Cardiac fibroblast (primary cell): ENCODE measurements around the gene SNRK.

Source experiments
- DNase-seq, 2 donors: peaks; one replicate each; pipeline versions ENCODE4 v3.0.0 to v3.0.0-alpha.2; 2010; ENCODE audit warnings: low read depth in 2 of 2
- H3K4me3 ChIP-seq, 2 donors: replicated peaks in 1 of 2; 1 replicate in 1 of 2; 2 replicates in 1 of 2; pipeline ENCODE4 v1.5.1; 2011; ENCODE audit warnings: low read depth in 2 of 2, low read length in 2 of 2, mild to moderate bottlenecking in 2 of 2, moderate library complexity in 1 of 2
- CTCF ChIP-seq: IDR thresholded peaks from one replicate; pipeline ENCODE4 v1.5.1; 2011; ENCODE audit warnings: low read depth, mild to moderate bottlenecking, low read length, inconsistent platforms

The SNRK gene

GRCh38 chr3:43302116-43302880 lies 16.0 kb downstream of the SNRK start:
- no peak for TF ChIP-seq CTCF
- no peak overlapping the region for H3K4me3 ChIP-seq
- DNase-seq = no peak

- no peak overlapping the region for H3K4me3 ChIP-seq
- DNase-seq = no peak
- no peak for TF ChIP-seq CTCF
These were observed 17.8 kb downstream of the SNRK start for GRCh38 chr3:43304126-43304525.

- H3K4me3 ChIP-seq = no peak overlapping the region
- no peak for DNase-seq
These were observed 20.9 kb downstream of the SNRK start for GRCh38 chr3:43307226-43307625.

GRCh38 chr3:43307649-43308048 lies 21.3 kb downstream of the SNRK start:
- no peak overlapping the region for H3K4me3 ChIP-seq
- DNase-seq = no peak
- TF ChIP-seq CTCF = no peak

More at GRCh38 chr3:43307226-43307625, 20.9 kb downstream of the SNRK start:
- TF ChIP-seq CTCF = no peak

- DNase-seq = no peak
- H3K4me3 ChIP-seq = no peak overlapping the region
- no peak for TF ChIP-seq CTCF
These were observed 23.3 kb downstream of the SNRK start for GRCh38 chr3:43309372-43310305.

- no peak for TF ChIP-seq CTCF
These were observed 30.6 kb downstream of the SNRK start for GRCh38 chr3:43316783-43317460.

More at GRCh38 chr3:43316783-43317460, 30.6 kb downstream of the SNRK start:
- no peak overlapping the region for H3K4me3 ChIP-seq
- DNase-seq = no peak
